Iris pigment epithelial cell (primary cell): Measurements from ENCODE around the gene MMS19.

Experiments
- DNase-seq: peaks from one replicate; pipeline ENCODE4 v3.0.0-alpha.2; 2011; ENCODE audit warnings: low read depth

MMS19 gene

DNA sequence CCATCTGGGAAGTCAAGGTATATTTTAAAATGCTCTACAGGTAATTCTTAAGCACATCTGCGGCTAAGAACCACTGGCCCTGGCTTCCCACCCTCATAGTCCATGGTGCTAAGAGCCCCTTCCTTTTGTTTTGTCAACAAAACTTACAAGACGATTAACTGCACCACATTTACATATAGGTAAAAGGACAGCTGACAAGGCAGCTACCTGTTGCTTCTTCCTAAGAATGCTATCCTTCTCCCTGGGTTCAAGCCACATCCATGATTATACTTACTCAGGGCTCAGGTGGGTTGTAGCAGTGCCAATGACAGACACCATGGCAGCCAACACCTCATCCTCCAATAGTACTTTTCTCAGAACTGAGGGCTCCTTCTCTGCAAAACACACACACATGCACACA lies 35.9 kb downstream of the MMS19 start:
- no peak for DNase-seq

GRCh38 chr10:97459933-97460332 lies 38.3 kb downstream of the MMS19 start:
- no peak for DNase-seq

- no peak for DNase-seq
Observed at GRCh38 chr10:97459111-97459510, 39.1 kb downstream of the MMS19 start.

GRCh38 chr10:97456686-97457065 lies 41.5 kb downstream of the MMS19 start:
- no peak for DNase-seq

GRCh38 chr10:97456034-97456685 lies 42.1 kb downstream of the MMS19 start:
- DNase-seq = no peak

DNA sequence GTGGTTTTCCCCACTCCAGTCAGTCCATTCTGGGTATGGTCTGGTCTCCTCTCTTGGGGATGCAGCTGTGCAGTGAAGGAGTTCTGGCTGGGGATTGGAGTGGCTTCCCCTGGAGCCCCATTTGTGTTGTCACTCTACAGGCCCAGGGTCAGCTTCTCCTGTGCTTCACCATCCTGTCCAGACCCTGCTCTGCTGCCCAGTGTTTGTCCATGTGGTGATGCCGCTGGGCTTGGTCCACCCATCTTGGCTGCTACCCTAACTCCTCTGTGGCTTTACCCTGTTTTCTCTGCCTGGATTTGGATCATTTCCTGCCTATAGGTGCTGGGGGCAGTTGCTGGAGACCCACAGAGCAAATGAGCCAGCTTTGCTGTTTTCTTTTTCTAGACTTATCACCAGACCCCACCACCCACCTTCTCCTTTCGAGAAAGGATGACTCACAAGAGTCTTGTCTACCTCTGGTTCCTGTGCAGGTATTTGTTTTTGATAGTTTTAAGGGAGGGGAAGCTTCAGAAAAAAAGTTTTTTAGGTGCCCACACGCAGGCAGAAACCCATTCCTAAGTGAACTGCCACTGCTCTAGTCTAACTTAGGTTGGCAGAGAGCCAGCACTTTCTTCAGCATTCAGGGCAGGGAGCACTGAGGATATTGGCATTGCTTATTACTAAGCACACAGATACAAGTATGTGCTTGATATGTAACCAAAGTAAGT lies 43.7 kb downstream of the MMS19 start:
- DNase-seq = peak; percentile 42

GRCh38 chr10:97452352-97452751 lies 45.9 kb downstream of the MMS19 start:
- DNase-seq = no peak

DNA sequence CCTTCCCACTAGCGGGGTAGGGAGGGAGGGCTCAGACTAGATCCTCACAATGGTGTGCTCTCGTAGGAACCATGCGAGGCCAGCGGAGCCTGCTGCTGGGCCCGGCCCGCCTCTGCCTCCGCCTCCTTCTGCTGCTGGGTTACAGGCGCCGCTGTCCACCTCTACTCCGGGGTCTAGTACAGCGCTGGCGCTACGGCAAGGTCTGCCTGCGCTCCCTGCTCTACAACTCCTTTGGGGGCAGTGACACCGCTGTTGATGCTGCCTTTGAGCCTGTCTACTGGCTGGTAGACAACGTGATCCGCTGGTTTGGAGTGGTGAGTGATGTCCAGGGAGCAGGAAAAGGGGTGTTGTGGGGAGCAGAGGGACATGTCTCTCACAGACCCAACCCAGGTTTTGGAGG lies 46.6 kb downstream of the MMS19 start:
- no peak for DNase-seq

DNA sequence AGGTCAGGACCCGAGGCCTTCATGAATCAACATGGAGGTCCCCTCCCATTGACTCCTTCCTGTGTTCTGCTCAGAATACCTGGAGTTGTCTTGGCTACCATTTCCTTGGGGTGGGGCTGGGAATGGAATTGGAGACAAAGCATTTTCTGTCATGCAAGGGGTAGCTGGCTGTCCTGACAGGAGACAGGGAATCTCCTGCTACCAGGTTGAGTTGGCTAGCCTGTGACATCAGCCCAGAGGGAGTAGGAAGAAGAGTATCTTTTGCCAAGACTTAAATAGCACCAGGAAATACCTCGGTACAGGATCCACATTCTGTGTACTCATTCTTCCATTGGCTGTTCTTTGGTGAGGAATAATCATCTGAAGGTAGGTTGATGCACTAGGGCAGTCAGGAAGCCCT lies 47.4 kb downstream of the MMS19 start:
- no peak for DNase-seq

DNA sequence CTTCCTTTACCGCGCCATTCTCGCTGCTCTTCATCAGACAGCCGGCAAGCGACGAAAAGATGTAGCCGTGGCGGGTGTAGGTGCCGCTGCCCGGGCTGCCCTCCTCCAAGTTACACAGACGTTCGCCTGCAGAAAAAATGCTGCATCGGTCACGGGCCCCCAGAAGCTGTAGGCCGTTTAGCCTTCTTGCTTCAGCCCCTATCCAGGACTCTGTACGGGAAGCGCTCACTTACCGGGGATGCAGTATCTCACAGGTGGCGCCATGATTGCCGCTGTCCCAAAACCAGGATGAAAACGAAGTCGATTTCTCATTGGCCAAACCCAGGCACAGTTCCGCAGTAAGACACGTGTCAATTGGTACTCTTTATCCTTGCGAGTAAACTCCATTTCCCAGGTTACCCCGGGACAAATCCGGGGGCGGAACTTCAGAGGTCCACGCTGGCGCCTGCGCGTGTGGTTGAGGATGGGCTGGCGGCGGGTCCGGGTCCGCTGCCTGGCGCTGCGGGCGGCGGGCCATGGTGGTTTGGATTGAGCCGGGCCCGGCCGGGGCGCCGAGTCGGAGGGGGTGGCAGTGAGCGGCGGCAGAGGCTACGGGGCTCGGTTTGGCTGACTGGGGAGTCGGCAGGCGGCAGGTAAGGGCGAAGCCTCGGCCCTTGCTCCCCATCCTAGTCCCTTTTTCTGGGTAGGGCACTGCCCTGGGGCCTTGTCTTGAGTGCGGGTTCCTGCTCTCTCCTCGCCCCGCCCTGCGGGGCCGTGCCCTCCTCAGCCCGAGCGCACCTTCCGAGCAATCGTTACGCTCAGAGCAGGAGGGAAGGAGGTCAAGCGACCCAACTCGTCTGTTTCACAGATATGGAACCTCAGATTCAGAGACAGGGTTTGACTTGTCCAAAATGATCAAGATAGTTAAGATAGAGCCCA lies 52.2 kb downstream of the MMS19 start, which contains the start of the genes EXOSC1 and ZDHHC16:
TSS of gene EXOSC1 (minus strand) at position 285 of the 918 bp plus-strand sequence. CDS start at position 264, 21 bp downstream.
TSS of gene ZDHHC16 (plus strand) at position 454 of the 918 bp plus-strand sequence. CDS start 5,501 bp downstream, outside the sequence.
- peak; percentile 98 for DNase-seq

DNA sequence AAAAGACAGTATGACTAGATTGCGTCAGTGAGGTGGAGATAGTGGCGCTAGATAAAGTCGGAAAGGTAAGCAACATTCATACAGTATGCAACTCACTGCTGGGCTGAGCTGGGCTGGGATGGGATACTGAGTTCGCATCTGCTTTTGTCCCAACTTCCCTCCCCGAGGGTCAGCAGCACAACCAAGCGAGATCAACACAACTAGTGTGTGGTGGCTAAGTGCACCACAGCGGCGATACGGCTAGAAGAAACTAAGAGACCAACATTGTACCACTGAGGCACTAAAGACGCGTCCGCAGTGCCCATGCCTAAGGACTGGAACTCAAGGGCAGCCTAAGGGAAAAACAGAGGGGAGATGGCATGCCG lies 52.9 kb downstream of the MMS19 start:
- no peak for DNase-seq

GRCh38 chr10:97444212-97444611 lies 54.0 kb downstream of the MMS19 start:
- no peak for DNase-seq

- no peak for DNase-seq
Observed at GRCh38 chr10:97442277-97442676, 55.9 kb downstream of the MMS19 start.

DNA sequence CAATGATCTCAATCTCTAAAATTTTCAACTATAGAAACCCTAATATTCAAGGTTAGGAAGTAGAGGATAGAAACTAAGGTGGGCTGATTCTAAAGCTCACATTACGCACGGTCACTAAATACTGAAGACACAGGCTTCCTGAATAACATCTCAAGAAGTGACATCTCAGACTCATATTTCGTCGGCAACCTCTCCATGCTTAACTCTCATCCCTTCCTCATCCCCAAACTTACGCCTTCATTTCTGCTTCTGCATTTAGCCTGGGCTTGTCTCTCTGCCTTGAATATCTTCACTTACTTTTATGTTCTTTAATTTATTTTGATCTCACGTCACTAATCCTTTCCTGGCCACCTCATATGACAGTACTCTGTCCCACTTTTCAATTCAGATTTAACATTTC lies 63.0 kb downstream of the MMS19 start:
- DNase-seq = no peak

DNA sequence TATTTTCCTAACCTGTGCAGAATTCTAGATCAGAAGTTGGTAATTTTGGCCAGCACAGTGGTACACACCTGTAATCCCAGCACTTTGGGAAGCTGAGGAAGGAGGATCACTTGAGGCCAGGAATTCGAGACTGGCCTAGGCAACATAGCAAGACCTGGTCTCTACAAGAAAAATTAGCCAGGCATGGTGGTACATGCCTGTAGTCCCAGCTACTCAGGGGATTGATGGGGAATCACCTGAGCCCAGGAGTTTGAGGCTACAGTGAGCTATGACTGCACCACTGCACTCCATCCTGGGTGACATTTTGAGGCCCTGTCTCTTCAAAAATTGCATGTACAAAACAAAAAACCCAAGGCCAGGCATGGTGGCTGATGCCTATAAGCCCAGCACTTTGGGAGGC lies 63.7 kb downstream of the MMS19 start:
- no peak for DNase-seq

DNA sequence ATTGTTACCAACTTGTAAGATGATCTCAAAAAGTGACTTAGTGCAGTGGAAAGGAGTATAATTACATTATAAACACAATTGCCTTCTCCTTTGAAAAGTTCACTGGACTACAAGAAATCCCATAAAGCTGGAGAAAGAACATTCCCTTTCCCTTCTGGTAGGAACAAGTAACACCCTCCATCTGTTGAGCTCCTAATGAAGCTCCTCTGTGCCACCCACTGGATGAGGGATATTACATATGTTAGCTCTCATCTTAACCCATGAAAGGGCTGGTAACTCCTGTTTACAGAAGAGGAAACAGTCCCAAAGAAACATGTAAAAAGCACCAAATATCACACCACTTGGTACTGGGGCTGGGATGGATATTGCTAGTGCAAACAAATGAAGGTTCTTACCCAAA lies 64.2 kb downstream of the MMS19 start:
- no peak for DNase-seq

DNA sequence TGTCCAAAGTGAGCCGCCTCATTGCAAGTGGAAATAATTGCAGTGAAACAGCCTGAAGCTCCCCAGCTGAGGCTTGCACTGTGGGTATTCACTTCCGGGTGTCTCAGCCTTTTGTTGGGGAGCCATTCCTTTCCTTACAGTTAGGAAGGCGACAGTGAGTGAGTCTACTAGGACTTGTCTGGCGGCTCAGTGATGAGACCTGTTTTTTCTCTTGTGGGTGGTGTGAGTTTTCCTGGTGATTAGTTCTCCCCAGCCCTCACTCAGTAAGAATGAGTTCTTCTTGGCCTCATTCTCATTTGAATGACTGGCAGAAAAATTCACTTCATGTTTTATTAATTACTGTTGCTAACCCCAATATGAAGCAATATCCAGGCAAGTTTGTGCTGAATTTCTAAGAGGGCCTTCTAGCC lies 69.6 kb downstream of the MMS19 start:
- DNase-seq = peak; percentile 60

DNA sequence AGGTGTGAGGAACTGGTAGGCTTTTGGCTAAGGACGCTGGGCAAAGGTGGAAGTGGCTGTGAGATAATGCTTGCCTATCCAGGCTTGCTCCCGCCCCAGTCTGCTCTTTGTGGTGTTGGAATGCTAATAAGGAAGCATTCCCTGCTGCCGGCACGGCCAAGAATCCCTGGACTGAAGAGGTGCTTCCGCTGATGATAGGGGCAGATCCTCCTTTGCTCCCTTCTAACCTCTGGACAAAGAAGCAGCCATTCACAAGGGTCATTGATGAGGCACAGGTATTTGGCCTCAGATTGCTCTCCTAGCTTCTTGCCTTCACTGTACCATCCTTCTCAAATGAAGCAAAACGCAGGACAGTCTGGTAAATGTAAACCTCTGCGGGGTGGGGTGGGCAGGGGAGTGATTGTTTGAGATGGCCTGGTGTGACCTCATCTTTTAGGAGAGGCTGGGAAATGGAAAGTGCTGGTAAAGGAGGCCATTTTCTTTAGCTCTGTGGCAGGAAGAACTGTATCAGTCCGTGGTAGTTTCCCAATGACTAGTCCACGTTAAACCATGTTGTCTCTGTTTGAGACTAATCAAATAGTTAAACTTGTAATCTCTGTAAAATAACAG lies 70.5 kb downstream of the MMS19 start:
- DNase-seq = peak; percentile 48

DNA sequence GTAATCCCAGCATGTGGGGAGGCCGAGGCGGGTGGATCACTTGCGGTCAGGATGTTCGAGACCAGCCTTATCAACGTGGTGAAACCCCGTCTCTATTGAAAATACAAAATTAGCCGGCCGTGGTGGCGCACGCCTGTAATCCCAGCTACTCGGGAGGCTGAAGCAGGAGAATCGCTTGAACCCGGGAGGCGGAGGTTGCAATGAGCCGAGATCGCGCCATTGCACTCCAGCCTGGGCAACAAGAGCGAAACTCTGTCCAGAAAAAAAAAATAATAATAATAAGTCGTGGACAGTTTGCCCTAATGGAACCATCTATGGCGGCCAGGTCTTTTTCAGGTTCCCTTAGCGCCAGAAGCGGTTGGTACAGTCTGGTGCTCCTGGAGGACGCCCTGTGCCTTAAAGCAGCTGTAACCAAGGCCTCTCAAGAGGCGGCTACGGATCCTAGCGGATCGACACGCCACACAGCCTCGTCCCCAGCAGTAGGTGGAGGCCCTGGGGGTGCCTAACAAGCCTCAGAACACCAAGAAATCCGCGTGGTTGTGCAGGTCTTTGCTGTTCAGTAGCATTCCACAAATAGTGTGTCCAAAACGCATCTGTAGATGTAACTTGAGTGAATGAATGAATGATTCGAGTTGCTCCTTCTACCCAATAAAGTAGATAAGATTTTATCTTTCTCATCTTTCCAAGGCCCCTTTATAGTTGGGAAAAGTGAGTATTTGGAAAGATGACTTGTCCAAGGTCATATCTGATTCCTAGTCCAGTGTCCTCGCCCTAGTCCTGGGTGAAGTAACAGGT lies 71.2 kb downstream of the MMS19 start:
- DNase-seq = no peak

GRCh38 chr10:97425964-97426775 lies 72.1 kb downstream of the MMS19 start, which contains the start of gene PGAM1:
Gene PGAM1, plus strand, starts transcription at chr10:97426191. Its CDS starts 117 bp downstream, at chr10:97426308.
- DNase-seq = peak; percentile 95
